HEK293 (cell line): Measurements from ENCODE around the gene PRCP.
"Not testable (repeated sequence)": the region's sequence is repeated elsewhere in the genome, so short reads cannot be mapped to it uniquely, and the experiment has no call there.

ENCODE experiments used
- CTCF ChIA-PET: fragments of 350-600 bp; formaldehyde crosslinking; extraction: SDS; loops from one replicate; lab custom pipeline; 2021; ENCODE audit warnings: antibody characterized with exemption; lab: Yijun Ruan, JAX
- POLR2A ChIA-PET: fragments of 300-600 bp; formaldehyde crosslinking; extraction: SDS; loops from one replicate; lab custom pipeline; 2020; ENCODE audit warnings: antibody characterized with exemption, inconsistent platforms; lab: Yijun Ruan, JAX
- H3K27ac ChIP-seq: fragments of 200-500 bp; sonication (Bioruptor generic); 2 replicates; pipeline ENCODE4 v1.5.1; 2014; ENCODE audit warnings: low read depth, low read length, control low read depth, inconsistent platforms; ENCODE audit errors: extremely low read depth
- H3K36me3 ChIP-seq, 2 experiments: fragments of 200-500 bp in 1 of 2; sonication (Bioruptor generic) in 1 of 2; 1 replicate in 1 of 2; 2 replicates in 1 of 2; pipeline ENCODE4 v1.5.1; 2014 to 2017; ENCODE audit warnings: inconsistent platforms in 2 of 2, low read length in 2 of 2; ENCODE audit not compliant: control insufficient read depth in 2 of 2, insufficient read depth in 1 of 2
- H3K4me1 ChIP-seq: fragments of 200-500 bp; sonication (Bioruptor generic); 2 replicates; pipeline ENCODE4 v1.5.1; 2014; ENCODE audit warnings: mild to moderate bottlenecking, low read length, inconsistent platforms; ENCODE audit not compliant: control insufficient read depth, insufficient read depth
- H3K4me3 ChIP-seq: 2 replicates; pipeline ENCODE4 v1.5.1; 2011; ENCODE audit warnings: low read depth, mild to moderate bottlenecking, control low read depth, low read length, moderate library complexity
- H3K9me3 ChIP-seq: fragments of 200-500 bp; sonication (Bioruptor generic); 2 replicates; pipeline ENCODE4 v1.5.1; 2014; ENCODE audit warnings: low read depth, low read length, inconsistent platforms; ENCODE audit not compliant: control insufficient read depth, insufficient read depth
- GLI4 ChIP-seq: fragments of 450-650 bp; formaldehyde crosslinking; IDR thresholded peaks from 2 replicates; pipeline ENCODE4 v1.5.1; 2016; ENCODE audit warnings: missing biosample characterization, missing genetic modification characterization
- KLF10 ChIP-seq: fragments of 450-650 bp; IDR thresholded peaks from 2 replicates; pipeline ENCODE4 v1.5.1; 2018; ENCODE audit warnings: missing biosample characterization, mild to moderate bottlenecking, missing genetic modification characterization
- SETDB1 ChIP-seq: IDR thresholded peaks from one replicate; pipeline ENCODE4 v1.6.1; 2017; ENCODE audit warnings: mild to moderate bottlenecking, low read length, moderate library complexity, mixed read lengths; ENCODE audit not compliant: insufficient read length
- YY1 ChIP-seq: fragments of 450-650 bp; formaldehyde crosslinking; IDR thresholded peaks from 2 replicates; pipeline ENCODE4 v1.5.1; 2018; ENCODE audit warnings: missing biosample characterization, missing genetic modification characterization
- ZBTB48 ChIP-seq: fragments of 450-650 bp; formaldehyde crosslinking; IDR thresholded peaks from 2 replicates; pipeline ENCODE4 v1.5.1; 2016; ENCODE audit warnings: missing biosample characterization, missing genetic modification characterization
- ZBTB7A ChIP-seq: fragments of 450-650 bp; formaldehyde crosslinking; IDR thresholded peaks from 2 replicates; pipeline ENCODE4 v1.5.1; 2016; ENCODE audit warnings: low read depth, missing biosample characterization, missing genetic modification characterization
- ZFHX2 ChIP-seq: fragments of 450-650 bp; formaldehyde crosslinking; conservative IDR thresholded peaks from 2 replicates; pipeline ENCODE4 v1.5.1; 2016; ENCODE audit warnings: missing biosample characterization, missing genetic modification characterization
- ZFP3 ChIP-seq: fragments of 450-650 bp; formaldehyde crosslinking; IDR thresholded peaks from 2 replicates; pipeline ENCODE4 v1.5.1; 2016; ENCODE audit warnings: low read depth, missing biosample characterization, missing genetic modification characterization
- ZNF146 ChIP-seq: fragments of 450-650 bp; formaldehyde crosslinking; IDR thresholded peaks from 2 replicates; pipeline ENCODE4 v1.5.1; 2016; ENCODE audit warnings: missing biosample characterization, missing genetic modification characterization
- ZNF202 ChIP-seq: fragments of 450-650 bp; formaldehyde crosslinking; IDR thresholded peaks from 2 replicates; pipeline ENCODE4 v1.5.1; 2016; ENCODE audit warnings: missing biosample characterization, missing genetic modification characterization, borderline replicate concordance
- ZNF302 ChIP-seq: fragments of 450-650 bp; formaldehyde crosslinking; IDR thresholded peaks from 2 replicates; pipeline ENCODE4 v1.5.1; 2016; ENCODE audit warnings: missing biosample characterization, missing genetic modification characterization, low read depth
- ZNF391 ChIP-seq: fragments of 450-650 bp; formaldehyde crosslinking; IDR thresholded peaks from 2 replicates; pipeline ENCODE4 v1.5.1; 2016; ENCODE audit warnings: low read depth, missing biosample characterization, missing genetic modification characterization, borderline replicate concordance
- ZNF610 ChIP-seq: fragments of 450-650 bp; formaldehyde crosslinking; IDR thresholded peaks from 2 replicates; pipeline ENCODE4 v1.5.1; 2016; ENCODE audit warnings: missing biosample characterization, missing genetic modification characterization, borderline replicate concordance
- ZNF658 ChIP-seq: fragments of 450-650 bp; formaldehyde crosslinking; IDR thresholded peaks from 2 replicates; pipeline ENCODE4; 2016; ENCODE audit warnings: missing biosample characterization, missing genetic modification characterization
- ZNF76 ChIP-seq: fragments of 450-650 bp; formaldehyde crosslinking; IDR thresholded peaks from 2 replicates; pipeline ENCODE4; 2016; ENCODE audit warnings: low read depth, missing biosample characterization, missing genetic modification characterization, borderline replicate concordance
- ZNF768 ChIP-seq: fragments of 450-650 bp; formaldehyde crosslinking; IDR thresholded peaks from 2 replicates; pipeline ENCODE4 v1.5.1; 2018; ENCODE audit warnings: missing biosample characterization, mild to moderate bottlenecking, missing genetic modification characterization
- ZNF837 ChIP-seq: fragments of 450-650 bp; formaldehyde crosslinking; IDR thresholded peaks from 2 replicates; pipeline ENCODE4 v1.5.1; 2016; ENCODE audit warnings: missing biosample characterization, missing genetic modification characterization
- TF ChIP-seq, protein P1 (sequence below): fragments of 450-650 bp; formaldehyde crosslinking; IDR thresholded peaks from 2 replicates; pipeline ENCODE4 v1.5.1; 2017; ENCODE audit warnings: missing biosample characterization, mild to moderate bottlenecking, missing genetic modification characterization, moderate library complexity
- TF ChIP-seq, protein P2 (sequence below): fragments of 450-650 bp; formaldehyde crosslinking; IDR thresholded peaks from 2 replicates; pipeline ENCODE4 v1.5.1; 2016; ENCODE audit warnings: missing biosample characterization, missing genetic modification characterization
- TF ChIP-seq, protein P3 (sequence below): fragments of 450-650 bp; formaldehyde crosslinking; IDR thresholded peaks from 2 replicates; pipeline ENCODE4; 2016; ENCODE audit warnings: missing biosample characterization, missing genetic modification characterization
- TF ChIP-seq, protein P4 (sequence below): fragments of 450-650 bp; formaldehyde crosslinking; IDR thresholded peaks from 2 replicates; pipeline ENCODE4 v1.5.1; 2017; ENCODE audit warnings: missing biosample characterization, missing genetic modification characterization
- TF ChIP-seq, protein P5 (sequence below): fragments of 450-650 bp; formaldehyde crosslinking; IDR thresholded peaks from 2 replicates; pipeline ENCODE4 v1.5.1; 2016; ENCODE audit warnings: missing biosample characterization, missing genetic modification characterization
- TF ChIP-seq, protein P6 (sequence below): fragments of 450-650 bp; formaldehyde crosslinking; optimal IDR thresholded peaks from 2 replicates; pipeline ENCODE3; 2016; ENCODE audit warnings: missing biosample characterization, mild to moderate bottlenecking, missing genetic modification characterization

PRCP gene

DNA sequence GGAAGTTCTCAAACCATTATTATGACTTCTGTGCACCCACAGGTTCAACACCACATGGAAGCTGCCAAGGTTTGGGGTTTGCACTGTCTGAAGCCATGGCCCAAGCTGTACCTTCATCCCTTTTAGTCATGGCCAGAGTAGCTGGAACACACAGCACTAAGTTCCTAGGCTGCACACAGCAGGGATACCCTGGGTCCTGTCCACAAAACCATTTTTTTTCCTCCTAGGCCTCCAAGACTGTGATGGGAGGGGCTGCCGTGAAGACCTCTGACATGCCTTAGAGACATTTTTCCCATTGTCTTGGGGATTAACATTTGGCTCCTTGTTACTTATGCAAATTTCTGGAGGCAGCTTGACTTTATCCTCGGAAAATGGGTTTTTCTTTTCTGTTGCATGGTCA lies 44.0 kb upstream of the PRCP start:
- no peak overlapping the region for H3K27ac ChIP-seq
- no peaks in the 10 kb centered on the region for H3K9me3 ChIP-seq
- TF ChIP-seq ZNF391 (tag by site-specific recombination), result no peak
- TF ChIP-seq, protein P1, sequence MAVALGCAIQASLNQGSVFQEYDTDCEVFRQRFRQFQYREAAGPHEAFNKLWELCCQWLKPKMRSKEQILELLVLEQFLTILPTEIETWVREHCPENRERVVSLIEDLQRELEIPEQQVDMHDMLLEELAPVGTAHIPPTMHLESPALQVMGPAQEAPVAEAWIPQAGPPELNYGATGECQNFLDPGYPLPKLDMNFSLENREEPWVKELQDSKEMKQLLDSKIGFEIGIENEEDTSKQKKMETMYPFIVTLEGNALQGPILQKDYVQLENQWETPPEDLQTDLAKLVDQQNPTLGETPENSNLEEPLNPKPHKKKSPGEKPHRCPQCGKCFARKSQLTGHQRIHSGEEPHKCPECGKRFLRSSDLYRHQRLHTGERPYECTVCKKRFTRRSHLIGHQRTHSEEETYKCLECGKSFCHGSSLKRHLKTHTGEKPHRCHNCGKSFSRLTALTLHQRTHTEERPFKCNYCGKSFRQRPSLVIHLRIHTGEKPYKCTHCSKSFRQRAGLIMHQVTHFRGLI (tag by site-specific recombination), result no peak
- TF ChIP-seq, protein P2, sequence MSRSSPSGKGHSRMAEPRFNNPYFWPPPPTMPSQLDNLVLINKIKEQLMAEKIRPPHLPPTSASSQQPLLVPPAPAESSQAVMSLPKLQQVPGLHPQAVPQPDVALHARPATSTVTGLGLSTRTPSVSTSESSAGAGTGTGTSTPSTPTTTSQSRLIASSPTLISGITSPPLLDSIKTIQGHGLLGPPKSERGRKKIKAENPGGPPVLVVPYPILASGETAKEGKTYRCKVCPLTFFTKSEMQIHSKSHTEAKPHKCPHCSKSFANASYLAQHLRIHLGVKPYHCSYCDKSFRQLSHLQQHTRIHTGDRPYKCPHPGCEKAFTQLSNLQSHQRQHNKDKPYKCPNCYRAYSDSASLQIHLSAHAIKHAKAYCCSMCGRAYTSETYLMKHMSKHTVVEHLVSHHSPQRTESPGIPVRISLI (tag by site-specific recombination), result no peak
- TF ChIP-seq GLI4 (tag by site-specific recombination), result no peak
- H3K36me3 ChIP-seq, result no peaks in the 10 kb centered on the region
- ChIA-PET POLR2A (no interaction called here), CTCF (no interaction called here)
- H3K4me1 ChIP-seq, result no peaks in the 10 kb centered on the region
- H3K4me3 ChIP-seq, result no peak overlapping the region

DNA sequence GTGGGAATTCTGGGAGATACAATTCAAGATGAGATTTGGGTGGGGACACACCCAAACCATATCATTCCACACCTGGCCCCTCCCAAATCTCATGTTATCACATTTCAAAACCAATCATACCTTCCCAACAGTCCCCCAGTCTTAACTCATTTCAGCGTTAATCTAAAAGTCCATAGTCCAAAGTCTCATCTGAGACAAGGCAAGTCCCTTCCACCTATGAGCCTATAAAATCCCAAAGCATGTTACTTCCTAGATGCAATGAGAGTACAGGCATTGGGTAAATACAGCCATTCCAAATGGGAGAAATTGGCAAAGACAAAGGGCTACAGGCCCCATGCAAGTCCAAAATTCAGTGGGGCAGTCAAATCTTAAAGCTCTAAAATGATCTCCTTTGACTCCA lies 43.2 kb upstream of the PRCP start:
- H3K9me3 ChIP-seq, H3K4me3 ChIP-seq, H3K27ac ChIP-seq, H3K36me3 ChIP-seq, POLR2A ChIA-PET, H3K4me1 ChIP-seq: not testable (repeated sequence)
- CTCF ChIA-PET, result interaction anchor here (1.1 kb wide), 1 partner anchor 17 kb away, joined by 5 read pairs; no protein-coding TSS in a partner anchor

DNA sequence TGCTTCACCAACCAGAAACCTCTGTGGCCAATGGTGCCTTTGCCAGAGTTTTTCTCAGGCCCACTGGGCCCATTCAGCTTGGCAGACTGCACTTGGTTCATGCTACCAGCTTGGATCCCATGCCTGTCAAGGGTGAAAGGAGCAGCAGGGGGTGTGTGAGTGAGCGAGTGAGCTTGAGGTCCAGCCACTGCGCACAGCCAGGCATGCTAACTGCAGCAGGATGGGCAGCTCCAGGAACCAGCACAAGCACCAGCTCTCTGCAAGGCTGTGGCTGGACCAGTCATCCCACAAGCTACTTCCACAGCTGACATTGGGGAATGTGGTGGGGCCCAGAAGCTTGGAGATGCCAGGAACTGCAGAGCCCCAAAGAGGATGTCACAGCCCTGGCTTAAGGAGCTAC lies 42.1 kb upstream of the PRCP start:
- no peak overlapping the region for H3K4me3 ChIP-seq
- TF ChIP-seq ZFHX2 (tag by site-specific recombination) (no peak), ZNF768 (tag by site-specific recombination) (no peak), ZNF146 (no peak), ZNF391 (tag by site-specific recombination) (no peak), ZNF837 (no peak), KLF10 (no peak), YY1 (tag by site-specific recombination) (no peak), ZNF202 (tag by site-specific recombination) (no peak), ZNF302 (no peak), SETDB1 (no peak), ZNF610 (tag by site-specific recombination) (no peak), ZNF658 (tag by site-specific recombination) (no peak), ZNF76 (tag by site-specific recombination) (no peak), ZBTB7A (tag by site-specific recombination) (no peak), ZFP3 (tag by site-specific recombination) (no peak), ZBTB48 (tag by site-specific recombination) (no peak)
- TF ChIP-seq, protein P3, sequence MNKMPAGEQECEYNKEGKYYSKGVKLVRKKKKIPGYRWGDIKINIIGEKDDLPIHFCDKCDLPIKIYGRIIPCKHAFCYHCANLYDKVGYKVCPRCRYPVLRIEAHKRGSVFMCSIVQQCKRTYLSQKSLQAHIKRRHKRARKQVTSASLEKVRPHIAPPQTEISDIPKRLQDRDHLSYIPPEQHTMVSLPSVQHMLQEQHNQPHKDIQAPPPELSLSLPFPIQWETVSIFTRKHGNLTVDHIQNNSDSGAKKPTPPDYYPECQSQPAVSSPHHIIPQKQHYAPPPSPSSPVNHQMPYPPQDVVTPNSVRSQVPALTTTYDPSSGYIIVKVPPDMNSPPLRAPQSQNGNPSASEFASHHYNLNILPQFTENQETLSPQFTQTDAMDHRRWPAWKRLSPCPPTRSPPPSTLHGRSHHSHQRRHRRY, result no peak
- TF ChIP-seq, protein P4, sequence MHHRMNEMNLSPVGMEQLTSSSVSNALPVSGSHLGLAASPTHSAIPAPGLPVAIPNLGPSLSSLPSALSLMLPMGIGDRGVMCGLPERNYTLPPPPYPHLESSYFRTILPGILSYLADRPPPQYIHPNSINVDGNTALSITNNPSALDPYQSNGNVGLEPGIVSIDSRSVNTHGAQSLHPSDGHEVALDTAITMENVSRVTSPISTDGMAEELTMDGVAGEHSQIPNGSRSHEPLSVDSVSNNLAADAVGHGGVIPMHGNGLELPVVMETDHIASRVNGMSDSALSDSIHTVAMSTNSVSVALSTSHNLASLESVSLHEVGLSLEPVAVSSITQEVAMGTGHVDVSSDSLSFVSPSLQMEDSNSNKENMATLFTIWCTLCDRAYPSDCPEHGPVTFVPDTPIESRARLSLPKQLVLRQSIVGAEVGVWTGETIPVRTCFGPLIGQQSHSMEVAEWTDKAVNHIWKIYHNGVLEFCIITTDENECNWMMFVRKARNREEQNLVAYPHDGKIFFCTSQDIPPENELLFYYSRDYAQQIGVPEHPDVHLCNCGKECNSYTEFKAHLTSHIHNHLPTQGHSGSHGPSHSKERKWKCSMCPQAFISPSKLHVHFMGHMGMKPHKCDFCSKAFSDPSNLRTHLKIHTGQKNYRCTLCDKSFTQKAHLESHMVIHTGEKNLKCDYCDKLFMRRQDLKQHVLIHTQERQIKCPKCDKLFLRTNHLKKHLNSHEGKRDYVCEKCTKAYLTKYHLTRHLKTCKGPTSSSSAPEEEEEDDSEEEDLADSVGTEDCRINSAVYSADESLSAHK (tag by site-specific recombination), result no peak
- TF ChIP-seq, protein P5, sequence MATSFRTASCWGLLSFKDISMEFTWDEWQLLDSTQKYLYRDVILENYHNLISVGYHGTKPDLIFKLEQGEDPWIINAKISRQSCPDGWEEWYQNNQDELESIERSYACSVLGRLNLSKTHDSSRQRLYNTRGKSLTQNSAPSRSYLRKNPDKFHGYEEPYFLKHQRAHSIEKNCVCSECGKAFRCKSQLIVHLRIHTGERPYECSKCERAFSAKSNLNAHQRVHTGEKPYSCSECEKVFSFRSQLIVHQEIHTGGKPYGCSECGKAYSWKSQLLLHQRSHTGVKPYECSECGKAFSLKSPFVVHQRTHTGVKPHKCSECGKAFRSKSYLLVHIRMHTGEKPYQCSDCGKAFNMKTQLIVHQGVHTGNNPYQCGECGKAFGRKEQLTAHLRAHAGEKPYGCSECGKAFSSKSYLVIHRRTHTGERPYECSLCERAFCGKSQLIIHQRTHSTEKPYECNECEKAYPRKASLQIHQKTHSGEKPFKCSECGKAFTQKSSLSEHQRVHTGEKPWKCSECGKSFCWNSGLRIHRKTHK (tag by site-specific recombination), result no peak
- TF ChIP-seq, protein P6, sequence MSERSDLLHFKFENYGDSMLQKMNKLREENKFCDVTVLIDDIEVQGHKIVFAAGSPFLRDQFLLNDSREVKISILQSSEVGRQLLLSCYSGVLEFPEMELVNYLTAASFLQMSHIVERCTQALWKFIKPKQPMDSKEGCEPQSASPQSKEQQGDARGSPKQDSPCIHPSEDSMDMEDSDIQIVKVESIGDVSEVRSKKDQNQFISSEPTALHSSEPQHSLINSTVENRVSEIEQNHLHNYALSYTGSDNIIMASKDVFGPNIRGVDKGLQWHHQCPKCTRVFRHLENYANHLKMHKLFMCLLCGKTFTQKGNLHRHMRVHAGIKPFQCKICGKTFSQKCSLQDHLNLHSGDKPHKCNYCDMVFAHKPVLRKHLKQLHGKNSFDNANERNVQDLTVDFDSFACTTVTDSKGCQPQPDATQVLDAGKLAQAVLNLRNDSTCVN (tag by site-specific recombination), result no peak
- ChIA-PET CTCF (interaction anchor here (0.8 to 1.1 kb wide), 2 partner anchors 16 to 105 kb away, joined by 3 to 5 read pairs; no protein-coding TSS in a partner anchor), POLR2A (interaction anchor here (1.0 kb wide), 1 partner anchor 41 kb away, joined by 3 read pairs; the partner anchor contains the start of gene DDIAS)
- no peaks in the 10 kb centered on the region for H3K9me3 ChIP-seq
- no peaks in the 10 kb centered on the region for H3K4me1 ChIP-seq
- no peaks in the 10 kb centered on the region for H3K36me3 ChIP-seq
- no peak overlapping the region for H3K27ac ChIP-seq
